Germinal center (tissue), 1 donor: ENCODE measurements around the gene KCNJ12.
"Not testable (repeated sequence)": the region's sequence is repeated elsewhere in the genome, so short reads cannot be mapped to it uniquely, and the experiment has no call there.

Experiments used
- DNase-seq: peaks from one replicate; pipeline ENCODE4 v3.0.0; 2012; ENCODE audit warnings: mixed read lengths, low spot score

The KCNJ12 gene

GRCh38 chr17:21408224-21408623, 32.1 kb downstream of the KCNJ12 start:
- DNase-seq = not testable (repeated sequence)

GRCh38 chr17:21408766-21409300, 32.7 kb downstream of the KCNJ12 start:
- not testable (repeated sequence) for DNase-seq

GRCh38 chr17:21409388-21409787, 33.2 kb downstream of the KCNJ12 start:
- not testable (repeated sequence) for DNase-seq

GRCh38 chr17:21409971-21410370, 33.8 kb downstream of the KCNJ12 start:
- DNase-seq = not testable (repeated sequence)

GRCh38 chr17:21410371-21410770, 34.2 kb downstream of the KCNJ12 start:
- not testable (repeated sequence) for DNase-seq

- DNase-seq = not testable (repeated sequence)
These were observed 34.9 kb downstream of the KCNJ12 start for GRCh38 chr17:21410906-21411678.

- not testable (repeated sequence) for DNase-seq
These were observed 35.6 kb downstream of the KCNJ12 start for GRCh38 chr17:21411679-21412205.

- DNase-seq = not testable (repeated sequence)
These were observed 36.1 kb downstream of the KCNJ12 start for GRCh38 chr17:21412207-21412681.

GRCh38 chr17:21413570-21414279, 37.6 kb downstream of the KCNJ12 start:
- DNase-seq = not testable (repeated sequence)

- not testable (repeated sequence) for DNase-seq
These were observed 38.5 kb downstream of the KCNJ12 start for GRCh38 chr17:21414616-21415015.

GRCh38 chr17:21415166-21415990, 39.2 kb downstream of the KCNJ12 start:
- DNase-seq = not testable (repeated sequence)

GRCh38 chr17:21416471-21416981, 40.4 kb downstream of the KCNJ12 start:
- not testable (repeated sequence) for DNase-seq

GRCh38 chr17:21417349-21417748, 41.2 kb downstream of the KCNJ12 start:
- not testable (repeated sequence) for DNase-seq

- DNase-seq = no peak
These were observed 41.8 kb downstream of the KCNJ12 start for GRCh38 chr17:21417921-21418320.

- no peak for DNase-seq
These were observed 42.5 kb downstream of the KCNJ12 start for GRCh38 chr17:21418446-21419298.

GRCh38 chr17:21419299-21420239, 43.4 kb downstream of the KCNJ12 start:
- no peak for DNase-seq

GRCh38 chr17:21420503-21421090, 44.4 kb downstream of the KCNJ12 start:
- DNase-seq = not testable (repeated sequence)

GRCh38 chr17:21421421-21422310, 45.5 kb downstream of the KCNJ12 start:
- DNase-seq = not testable (repeated sequence)
